GM18909 (cell line): ENCODE data around the gene CHD1L.
A peak's percentile ranks its signal among the peaks of the same experiment; 100 is the strongest.
"Not testable (repeated sequence)": the region's sequence is repeated elsewhere in the genome, so short reads cannot be mapped to it uniquely, and the experiment has no call there.

Source experiments
- ATAC-seq: cut with Tn5 transposase; IDR thresholded peaks from one replicate; pipeline ENCODE4 v1.9.1; 2021; ENCODE audit warnings: mild to moderate bottlenecking; ENCODE audit not compliant: unreplicated experiment, poor library complexity

The CHD1L gene

DNA sequence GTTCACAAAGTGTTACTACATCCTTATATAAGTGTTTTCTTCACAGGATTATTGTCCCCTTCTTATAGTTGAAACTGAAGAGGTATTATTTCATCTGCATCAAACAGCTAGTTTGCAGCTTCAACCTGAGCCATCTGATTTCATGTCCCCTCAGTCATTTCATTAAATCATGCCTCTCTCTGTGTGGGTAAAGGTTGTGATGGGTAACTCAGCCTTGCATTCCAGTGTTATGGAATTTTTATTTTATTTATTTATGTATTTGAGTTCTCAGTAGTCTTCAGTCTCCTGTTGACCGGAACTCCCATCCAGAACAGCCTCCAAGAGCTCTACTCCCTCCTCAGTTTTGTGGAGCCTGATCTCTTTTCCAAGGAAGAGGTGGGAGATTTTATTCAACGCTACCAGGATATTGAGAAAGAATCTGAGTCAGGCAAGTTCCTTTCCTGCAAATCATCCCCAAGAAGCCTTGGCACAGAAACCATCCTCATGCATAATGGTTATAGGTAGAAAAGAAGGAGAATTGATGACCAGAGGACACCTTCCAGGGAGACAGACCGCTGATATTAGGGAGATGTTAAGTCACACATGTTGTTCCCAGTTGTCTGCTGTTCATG, 21.8 kb downstream of the CHD1L start:
- ATAC-seq, result no peak

DNA sequence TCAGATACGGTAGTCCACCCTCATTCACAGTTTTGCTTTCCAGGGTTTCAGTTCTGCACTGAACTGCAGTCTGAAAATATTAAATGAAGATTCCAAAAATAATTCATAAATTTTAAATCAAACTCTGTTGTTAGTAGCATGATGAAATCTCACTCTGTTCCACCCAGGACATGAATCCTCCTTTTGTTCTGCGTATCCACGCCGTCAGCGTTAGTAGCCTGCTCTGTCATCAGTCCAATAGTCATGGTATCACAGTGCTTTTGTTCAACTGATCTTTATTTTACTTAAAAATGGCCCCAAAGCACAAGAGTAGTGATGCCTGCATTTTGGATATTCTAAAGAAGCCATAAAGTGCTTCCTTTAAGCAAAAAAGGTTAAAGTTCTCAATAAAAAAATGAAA, 23.9 kb downstream of the CHD1L start:
- ATAC-seq, result no peak

DNA sequence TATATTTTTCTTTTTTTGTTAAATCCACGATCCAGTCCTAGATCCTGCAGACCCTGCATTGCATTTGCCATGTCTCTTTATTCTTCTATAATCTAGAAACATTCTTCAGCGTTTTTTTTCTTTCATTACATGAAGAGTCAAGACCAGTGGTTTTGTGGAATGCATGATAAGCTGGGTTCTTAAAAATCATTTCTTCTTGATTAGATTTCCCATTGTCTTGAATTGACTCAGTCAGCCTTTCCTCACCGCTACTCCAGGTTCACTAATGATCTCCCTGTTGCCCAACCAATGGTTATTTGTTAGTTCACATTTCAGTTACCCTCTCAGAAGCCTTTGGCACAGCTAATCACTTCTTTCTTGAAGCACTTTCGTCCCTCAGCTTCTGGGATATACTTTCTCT, 25.2 kb downstream of the CHD1L start:
- ATAC-seq, result no peak

DNA sequence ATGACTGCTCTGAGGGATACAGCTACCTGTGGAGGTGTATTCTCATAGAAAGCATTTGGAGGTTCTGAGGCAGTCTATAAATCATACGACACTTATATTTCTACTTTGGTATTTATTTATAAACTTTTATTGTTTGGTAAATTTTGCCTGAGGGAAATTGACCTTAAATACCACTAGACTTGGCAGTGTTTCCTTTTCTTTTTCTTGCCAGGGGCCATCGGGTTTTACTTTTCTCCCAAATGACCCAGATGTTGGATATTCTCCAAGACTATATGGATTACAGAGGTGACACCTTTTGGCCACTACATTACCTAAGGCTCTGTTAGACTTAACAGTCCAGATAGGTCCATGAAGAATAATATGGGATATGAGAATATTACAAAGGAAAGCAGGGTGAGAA, 28.2 kb downstream of the CHD1L start:
- ATAC-seq, result no peak

DNA sequence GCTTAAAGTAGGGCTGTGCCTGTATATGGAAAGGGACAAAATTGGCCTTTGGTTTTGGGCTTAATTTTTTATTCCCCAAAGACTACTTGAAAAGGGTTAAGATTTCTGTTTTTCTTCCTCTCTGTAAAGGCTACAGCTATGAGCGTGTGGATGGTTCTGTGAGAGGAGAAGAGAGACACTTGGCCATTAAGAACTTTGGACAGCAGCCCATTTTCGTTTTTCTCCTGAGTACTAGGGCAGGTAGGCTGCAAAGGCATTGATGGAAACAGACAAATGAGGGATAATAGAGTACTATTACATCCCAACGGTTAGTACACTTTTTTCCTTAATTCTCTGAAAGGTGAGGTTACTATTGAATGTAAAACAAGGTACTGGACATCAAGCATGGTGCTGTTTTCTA, 29.6 kb downstream of the CHD1L start:
- ATAC-seq, result no peak

DNA sequence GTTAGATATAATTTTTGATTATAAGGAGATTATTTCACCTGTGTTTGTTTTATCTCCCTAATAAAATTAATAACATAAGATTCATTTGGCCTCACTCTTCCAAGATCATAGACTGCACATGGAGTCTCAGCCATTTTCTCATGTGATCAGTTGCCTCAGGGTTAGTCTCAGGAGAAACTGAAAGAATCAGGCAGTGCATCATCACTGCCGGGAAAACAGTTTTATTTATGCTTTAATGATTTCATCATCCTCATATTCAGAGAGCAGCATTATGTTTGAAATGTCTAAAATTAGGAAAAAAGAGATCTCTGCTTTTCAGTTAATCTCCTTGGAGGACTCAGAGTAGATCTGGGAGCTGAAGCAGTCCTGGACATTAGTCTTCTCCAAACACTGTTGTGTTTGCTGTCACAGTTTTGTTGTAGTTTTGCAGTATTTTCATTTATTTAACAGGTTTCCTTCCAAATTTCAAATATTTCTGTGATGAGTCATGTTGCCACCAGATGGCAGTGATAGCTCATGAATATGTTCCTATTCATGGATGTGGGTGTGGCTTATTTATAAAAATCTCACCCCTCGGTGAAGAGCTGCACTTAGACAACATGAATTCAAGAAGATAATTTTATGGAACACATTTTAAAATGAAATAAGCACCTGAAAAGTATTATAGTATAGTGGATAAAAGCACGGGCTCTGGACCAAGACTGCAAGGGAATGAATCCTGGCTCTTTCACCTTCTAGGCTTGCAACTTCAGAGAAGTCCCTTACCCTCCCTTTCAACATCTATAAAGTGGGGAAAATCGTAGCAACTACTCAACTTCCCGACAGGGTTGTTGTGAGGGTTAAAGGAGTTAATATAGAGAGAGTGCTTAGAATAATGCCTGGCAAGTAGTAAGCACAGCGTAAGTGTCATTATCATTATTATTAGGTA, 31.2 kb downstream of the CHD1L start:
- ATAC-seq, result peak; percentile 47

DNA sequence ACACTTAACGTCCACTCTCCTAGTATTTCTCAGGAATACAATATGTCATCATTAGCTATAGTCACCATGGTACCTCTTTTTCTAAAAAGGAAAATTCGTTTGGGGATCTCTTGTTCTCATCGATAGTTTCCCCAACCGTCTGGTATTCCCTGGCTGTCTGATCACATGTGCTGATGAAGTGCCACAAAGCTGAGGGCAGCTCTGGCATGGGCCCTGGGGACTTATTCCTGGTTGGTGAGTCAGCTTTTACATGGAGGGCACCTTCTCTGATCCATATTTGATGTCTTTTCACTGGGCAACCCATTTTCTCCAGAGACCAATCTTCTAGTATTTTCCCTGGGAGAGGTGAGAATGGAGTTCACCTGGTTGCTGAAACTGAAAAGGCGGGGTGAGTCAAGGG, 39.5 kb downstream of the CHD1L start:
- no peak for ATAC-seq

DNA sequence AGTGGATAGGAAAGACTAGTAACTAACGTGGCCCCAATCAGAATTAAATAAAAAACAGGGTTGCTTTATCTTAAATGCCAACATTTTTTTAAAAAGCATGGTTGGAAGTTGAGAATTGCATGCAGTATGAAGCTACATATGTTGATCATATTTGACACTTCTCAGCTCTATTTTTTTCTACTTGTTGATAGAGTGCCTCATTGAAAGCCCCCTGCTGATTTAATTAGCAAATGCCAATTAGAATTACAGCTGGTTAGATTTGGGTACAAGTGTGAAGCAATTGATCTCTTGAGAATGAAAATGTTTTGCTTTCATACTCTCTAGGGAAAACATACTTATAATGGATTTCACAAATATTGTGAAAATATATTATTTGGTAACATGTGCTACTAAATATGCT, 40.5 kb downstream of the CHD1L start:
- no peak for ATAC-seq

DNA sequence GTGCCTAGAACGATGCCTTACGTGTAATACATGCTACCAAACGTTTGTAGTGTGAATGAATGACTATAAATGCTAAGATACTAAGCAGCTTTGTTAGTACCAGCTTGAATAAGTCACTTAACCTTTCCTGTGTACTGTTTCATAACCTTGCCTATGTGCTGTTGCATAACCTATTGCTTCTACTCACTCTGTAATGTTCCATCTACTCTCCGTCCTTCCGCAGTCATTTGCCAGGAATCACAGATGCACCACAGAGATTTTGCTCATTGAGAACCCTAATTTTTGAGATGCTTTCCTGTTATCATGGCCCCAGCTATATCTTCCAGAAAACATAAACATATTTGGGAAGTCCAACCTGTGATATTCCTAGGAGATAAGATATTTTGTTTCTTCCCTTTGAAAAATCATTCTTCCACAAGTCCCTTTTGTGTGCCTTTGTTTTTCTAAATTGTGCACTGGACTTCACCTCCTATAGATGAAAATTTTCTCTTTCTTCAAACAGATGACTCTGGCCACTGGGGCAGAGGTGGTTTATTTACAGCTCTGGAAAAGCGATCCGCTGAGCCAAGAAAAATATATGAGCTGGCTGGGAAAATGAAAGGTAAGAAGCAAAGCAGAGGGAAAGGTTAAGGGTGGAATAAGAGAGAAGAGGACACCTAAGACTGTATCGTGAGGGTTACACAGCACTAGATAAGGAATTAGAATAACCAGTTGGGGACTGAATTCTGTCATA, 44.8 kb downstream of the CHD1L start:
- no peak for ATAC-seq

DNA sequence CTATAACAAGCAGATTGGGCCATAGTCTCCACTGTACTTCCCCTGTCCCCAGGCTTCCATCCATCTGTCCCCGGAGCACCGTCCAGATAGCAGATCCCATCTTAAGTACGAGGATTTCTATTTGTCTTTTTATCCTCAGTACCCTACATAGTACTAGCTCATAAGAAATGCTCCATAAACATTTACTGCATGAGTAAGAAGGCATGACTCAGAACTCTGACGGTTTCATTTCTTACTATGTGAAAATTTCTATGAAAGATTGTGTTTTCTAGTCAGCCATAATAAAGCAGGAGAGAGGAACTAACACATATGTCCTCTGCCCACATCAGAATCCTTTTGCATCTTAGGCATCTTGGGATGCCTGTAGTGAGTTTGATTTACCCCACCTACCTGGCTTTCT, 49.5 kb downstream of the CHD1L start:
- ATAC-seq, result no peak

DNA sequence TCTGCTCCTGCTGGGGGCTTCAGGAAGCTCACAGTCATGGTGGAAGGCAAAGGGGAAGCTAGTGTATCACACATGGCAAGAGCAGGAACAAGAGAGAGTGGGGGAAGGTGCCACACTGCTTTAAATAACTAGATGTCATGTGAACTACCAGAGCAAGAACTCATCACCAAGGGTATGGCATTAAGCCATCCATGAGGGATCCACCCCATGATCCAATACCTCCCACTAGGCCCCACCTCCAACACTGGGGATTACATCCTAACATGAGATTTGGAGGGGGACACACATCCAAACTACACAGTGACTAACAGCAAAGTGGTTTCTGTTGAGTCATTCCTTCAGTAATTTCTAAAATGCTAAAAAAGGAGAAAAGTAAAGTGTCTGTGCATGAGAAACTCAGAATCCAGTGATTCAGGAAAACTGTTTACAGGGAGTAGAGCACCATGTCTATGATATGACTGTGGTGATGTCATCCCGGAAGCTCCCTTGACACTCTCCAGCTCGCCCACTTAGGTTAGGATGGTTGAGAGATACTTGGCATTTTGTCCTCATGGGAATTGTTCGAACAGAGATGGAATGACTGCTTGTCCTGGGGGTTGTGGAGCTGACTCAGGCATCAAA, 50.3 kb downstream of the CHD1L start:
- ATAC-seq, result no peak

DNA sequence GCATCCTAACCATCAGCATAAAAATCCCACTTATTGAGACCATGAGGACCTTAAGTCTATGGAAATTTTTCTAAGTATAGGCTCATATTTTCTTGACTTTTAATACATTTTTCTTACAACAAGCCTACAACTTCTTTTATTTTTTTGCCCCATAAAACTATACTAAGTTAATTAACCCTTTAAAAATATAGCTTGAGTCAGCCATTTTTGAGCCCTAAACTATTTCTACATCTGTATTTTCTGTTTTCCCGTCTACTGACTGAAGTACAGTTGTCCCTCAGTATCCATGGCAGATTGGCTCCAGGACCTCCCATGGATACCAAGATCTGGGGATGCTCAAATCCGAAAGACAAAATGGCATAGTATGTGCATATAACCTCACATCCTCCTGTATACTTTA, 55.0 kb downstream of the CHD1L start:
- no peak for ATAC-seq

DNA sequence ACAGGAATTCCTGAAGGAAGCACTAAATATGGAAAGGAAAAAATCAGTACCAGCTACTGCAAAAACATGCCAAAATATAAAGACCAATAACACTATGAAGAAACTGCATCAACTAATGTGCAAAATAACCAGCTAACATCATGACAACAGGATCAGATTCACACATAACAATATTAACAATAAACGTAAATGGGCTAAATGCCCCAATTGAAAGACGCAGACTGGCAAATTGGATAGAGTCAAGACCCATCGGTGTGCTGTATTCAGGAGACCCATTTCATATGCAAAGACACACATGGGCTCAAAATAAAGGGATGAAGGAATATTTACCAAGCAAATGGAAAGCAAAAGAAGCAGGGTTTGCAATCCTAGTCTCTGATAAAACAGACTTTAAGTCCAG, 63.3 kb downstream of the CHD1L start:
- not testable (repeated sequence) for ATAC-seq

DNA sequence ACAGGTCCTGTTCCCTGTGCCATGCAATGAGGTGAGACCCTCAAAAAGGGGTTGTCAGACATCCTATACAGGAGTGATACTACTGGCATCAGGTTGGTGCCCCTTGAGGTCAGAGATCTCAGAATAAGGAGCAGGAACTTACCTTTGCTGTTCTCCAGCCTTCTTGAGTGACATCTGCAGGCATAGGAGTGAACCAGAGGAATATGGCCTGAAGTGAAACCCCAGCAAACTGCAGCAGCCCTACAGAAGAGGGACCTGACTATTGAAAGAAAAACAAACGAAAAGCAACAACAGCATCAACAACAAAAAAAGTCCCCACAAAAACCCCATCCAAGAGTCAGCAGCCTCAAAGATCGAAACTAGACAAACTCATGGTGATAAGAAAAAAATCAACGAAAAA, 74.5 kb downstream of the CHD1L start:
- no peak for ATAC-seq

DNA sequence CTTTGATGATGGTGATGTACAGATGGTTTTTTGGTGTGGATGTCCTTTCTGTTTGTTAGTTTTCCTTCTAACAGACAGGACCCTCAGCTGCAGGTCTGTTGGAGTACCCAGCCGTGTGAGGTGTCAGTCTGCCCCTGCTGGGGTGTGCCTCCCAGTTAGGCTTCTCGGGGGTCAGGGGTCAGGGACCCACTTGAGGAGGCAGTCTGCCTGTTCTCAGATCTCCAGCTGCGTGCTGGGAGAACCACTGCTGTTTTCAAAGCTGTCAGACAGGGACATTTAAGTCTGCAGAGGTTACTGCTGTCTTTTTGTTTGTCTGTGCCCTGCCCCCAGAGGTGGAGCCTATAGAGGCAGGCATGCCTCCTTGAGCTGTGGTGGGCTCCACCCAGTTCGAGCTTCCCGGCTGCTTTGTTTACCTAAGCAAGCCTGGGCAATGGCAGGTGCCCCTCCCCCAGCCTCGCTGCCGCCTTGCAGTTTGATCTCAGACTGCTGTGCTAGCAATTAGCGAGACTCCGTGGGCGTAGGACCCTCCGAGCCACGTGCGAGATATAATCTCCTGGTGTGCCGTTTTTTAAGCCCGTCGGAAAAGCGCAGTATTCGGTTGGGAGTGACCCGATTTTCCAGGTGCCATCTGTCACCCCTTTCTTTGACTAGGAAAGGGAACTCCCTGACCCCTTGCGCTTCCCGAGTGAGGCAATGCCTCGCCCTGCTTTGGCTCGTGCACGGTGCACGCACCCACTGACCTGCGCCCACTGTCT, 84.6 kb downstream of the CHD1L start:
- ATAC-seq, result not testable (repeated sequence)

DNA sequence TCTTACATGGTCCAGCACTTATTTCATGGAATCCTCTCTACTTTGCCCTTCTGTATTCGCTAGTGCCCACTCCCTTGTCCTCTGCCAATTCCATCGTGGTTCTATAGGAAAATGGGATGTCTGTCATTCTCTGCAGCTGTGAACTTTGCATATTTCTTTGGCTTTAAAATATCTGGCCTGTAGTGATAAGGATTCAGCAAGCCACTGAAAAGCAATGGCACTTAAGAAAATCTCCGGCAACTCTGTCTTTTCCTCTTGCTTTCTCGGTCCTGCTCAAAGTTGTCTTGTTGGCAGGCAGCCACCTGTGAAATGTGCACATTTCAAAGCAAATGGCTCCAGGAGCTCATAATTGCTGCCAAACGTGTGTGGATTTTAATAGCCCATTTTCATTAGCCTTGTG, 91.8 kb downstream of the CHD1L start:
- no peak for ATAC-seq

DNA sequence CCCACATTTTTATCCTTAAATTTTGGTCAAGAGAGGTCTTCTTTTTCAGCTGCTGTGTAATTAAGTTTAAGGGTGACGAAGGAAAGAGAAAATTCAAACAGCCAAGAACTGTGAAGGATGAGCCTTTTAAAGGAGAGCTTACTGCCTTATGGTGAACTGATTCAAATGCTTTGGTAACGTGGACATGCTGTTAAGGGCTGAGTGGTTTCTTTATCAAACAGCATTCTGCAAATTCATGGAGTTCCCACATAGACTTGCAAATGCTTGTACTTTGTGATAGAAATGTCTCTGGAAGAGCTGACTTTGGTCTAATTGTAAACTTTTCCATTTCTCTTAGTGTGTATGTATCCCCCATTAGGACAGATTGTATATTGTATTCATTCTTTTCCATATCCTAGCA, 93.8 kb downstream of the CHD1L start:
- ATAC-seq, result no peak

DNA sequence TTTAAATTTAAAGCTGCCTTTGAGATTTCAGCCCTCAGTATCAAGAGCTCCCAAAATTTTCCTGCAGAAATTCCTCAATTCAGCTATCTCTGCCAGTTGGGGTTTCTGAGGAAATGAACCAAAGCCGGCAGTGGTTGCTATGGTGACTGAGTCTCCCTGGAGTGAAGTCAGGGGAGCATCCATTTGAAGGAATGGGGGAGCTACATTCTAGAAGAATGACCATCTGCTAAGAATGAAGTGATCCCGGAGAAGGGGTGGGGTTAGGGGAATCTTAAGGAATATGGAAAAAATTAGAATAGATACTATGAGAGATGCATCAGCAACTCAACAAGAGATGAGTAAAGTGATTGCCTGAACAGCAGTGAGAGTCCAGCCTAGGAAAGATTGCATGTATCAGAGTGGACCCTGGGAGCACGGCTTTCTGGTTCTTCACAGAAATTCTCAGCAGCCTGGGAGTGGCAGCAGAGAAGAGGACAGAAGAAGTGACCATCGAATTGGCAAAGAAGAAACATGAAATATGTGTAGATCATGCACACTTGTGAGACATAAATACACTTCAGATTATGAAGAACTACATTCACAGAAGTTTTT, 94.7 kb downstream of the CHD1L start:
- ATAC-seq, result no peak

DNA sequence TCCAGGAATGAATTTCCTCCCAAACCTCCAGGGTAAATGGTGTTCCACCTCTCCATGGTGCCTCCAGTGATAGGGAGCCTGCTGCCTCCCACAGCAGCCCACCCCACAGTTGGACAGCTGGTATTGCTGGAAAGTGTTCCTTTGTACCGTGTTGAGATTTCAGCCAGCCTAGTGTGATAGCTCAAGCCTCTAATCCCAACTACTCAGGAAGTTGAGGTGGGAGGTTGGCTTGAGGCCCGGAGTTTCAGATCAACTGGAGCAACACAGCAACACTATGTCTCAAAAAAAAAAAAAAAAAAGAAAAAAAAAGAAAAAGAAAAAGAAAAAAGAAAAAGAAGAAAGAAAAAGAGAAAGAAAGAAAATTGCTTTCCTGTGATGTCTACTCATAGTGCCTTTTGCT, 96.1 kb downstream of the CHD1L start:
- ATAC-seq, result no peak

DNA sequence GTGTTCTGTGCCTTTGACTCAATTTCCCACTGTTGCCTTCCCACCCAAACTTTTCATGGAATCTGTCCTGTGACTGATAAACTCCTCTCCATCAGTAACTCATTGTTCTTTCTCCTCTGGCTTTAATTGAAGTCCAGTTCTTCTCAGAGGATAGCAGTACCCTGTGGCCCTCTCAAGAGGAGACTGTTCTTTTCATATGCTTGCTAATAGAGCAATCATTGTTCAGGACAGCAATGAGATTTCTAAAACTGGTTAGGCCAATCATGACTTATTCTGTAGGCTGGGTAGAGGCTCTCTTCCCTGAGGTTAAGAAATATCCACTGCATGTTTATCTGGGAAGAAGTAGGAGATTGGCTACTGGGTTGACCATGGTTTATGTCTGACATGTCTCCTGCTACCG, 98.8 kb downstream of the CHD1L start:
- no peak for ATAC-seq
